ENCODE measurements around the gene DMBT1.

DMBT1 gene

GRCh38 chr10:122646511-122647382 lies 86.2 kb downstream of the DMBT1 start:
- no peak for DNase-seq (ENCODE audit: low read depth in 1 of 2, low spot score in 1 of 2)

GRCh38 chr10:122647383-122647968 lies 86.9 kb downstream of the DMBT1 start:
- no peak for DNase-seq (ENCODE audit: low read depth in 1 of 2, low spot score in 1 of 2)

- no peak for DNase-seq (ENCODE audit: low read depth in 1 of 2, low spot score in 1 of 2)
Observed at GRCh38 chr10:122648599-122649428, 88.3 kb downstream of the DMBT1 start.

DNA sequence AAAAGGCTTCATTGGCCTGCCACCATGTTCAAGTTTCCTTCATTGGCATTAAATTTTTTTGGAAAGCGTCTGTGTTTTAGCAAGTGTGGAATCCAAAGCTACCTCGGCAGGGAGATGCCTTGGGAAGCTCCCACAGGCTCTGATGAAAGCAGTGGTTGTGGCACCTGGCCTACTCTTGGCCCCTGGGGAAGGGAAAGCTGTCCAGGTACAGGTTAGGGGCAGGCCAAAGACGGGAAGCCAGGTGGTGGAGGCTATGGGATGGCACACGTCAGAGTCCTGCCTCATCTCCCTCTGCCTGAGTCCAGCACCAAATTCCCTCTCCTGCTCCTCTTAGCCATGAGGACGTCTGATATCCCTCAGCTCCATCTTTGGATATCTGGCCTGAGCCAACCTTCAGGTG lies 89.3 kb downstream of the DMBT1 start:
- DNase-seq (ENCODE audit: low read depth in 1 of 2, low spot score in 1 of 2) = no peak

GRCh38 chr10:122650331-122650730 lies 89.8 kb downstream of the DMBT1 start:
- DNase-seq (ENCODE audit: low read depth in 1 of 2, low spot score in 1 of 2) = no peak

- DNase-seq (ENCODE audit: low read depth in 1 of 2, low spot score in 1 of 2) = no peak
Observed at GRCh38 chr10:122655524-122656307, 95.2 kb downstream of the DMBT1 start.

- DNase-seq (ENCODE audit: low read depth in 1 of 2, low spot score in 1 of 2) = no peak
Observed at GRCh38 chr10:122656308-122656705, 95.8 kb downstream of the DMBT1 start.

DNA sequence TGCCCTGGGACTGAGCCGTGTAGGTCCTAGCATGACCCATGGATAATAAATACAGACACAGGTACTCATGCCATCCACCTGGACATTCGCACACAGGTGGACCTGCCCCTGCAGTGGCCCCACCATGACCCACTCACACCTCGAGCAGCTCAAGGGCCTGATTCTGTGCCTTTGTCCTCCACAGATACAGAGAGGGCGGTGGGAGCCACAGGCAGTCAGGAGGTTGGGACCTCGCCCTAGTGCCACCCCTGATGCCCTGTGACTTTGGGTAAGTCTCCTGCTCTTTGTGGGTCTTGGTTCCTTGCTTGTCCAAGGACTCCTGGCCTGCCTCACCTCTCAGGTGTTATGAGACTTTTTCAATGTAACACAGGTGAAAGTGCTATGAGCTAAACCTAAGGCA lies 96.2 kb downstream of the DMBT1 start:
- DNase-seq (ENCODE audit: low read depth in 1 of 2, low spot score in 1 of 2) = no peak

DNA sequence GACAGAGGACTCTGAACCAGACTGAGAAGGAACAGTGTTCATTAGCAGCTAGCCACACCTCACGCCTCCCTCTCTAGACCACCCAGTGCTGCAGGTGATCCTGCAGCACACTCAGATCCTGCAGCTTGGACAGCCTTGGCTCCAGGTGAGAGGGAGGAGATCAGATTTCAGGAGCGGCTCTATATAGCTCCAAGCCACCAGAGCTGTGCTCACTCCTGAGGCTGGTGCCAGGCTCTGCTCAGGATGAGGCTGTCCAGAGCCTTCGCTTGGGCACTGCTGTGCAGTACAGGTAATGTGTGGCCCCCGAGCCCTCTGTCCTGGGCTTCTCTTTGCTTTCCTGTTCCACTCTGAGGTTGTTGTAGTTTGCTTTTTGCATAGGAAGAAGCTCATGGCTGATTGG lies 96.7 kb downstream of the DMBT1 start:
- DNase-seq (ENCODE audit: low read depth in 1 of 2, low spot score in 1 of 2) = no peak

DNA sequence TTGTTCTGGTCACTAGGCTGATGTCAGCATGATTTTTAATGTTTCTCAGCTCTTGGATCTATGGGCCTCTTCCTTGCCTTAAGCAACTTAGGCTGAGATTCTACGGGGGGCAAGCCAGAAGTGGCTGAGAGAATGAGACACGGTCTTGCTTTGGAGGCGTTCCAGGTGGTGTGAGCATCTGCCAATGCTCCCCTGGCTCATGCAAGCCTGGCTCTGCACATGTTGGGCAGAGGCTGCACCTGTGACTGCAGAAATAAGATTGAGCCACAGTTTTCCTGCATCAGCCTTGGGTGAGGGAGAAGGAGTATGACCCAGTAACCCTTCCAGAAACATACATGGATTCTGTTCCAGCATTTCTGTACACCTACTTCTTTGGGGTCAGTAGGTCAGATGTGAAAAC lies 97.2 kb downstream of the DMBT1 start:
- DNase-seq (ENCODE audit: low read depth in 1 of 2, low spot score in 1 of 2) = no peak

DNA sequence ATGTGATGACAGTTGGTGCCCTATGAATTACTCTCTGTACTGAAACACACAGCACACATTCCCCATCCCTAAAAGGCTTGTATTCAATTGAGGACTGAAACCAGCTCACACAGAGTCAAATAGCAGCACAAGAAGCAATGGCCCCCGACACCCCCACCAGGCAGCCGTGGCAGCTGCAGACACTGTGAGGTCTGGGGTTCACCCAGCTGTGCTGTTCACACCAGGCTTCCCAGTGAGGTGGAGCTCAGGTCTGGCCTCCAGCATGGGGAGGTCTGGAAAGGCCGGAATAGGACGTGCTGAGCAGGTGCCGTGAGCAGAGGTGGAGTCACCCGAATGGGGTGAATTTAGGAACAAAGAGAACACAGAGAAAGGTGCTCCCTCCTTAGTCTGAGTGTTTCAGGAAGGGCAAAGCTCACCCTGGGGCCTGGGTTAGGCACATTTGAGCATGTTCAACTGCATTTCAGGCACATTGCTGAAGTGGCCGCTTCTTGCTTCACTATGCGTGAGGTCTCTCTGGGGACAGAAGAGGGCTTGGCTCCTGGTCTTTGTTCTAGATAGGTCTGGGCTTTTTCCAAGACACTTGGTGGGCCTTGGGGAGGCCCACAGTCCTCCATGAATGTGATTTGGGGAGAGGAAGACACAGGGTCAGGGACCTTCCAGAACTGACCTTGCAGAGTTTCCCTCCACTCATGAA lies 97.9 kb downstream of the DMBT1 start:
- DNase-seq (ENCODE audit: low read depth in 1 of 2, low spot score in 1 of 2) = no peak

DNA sequence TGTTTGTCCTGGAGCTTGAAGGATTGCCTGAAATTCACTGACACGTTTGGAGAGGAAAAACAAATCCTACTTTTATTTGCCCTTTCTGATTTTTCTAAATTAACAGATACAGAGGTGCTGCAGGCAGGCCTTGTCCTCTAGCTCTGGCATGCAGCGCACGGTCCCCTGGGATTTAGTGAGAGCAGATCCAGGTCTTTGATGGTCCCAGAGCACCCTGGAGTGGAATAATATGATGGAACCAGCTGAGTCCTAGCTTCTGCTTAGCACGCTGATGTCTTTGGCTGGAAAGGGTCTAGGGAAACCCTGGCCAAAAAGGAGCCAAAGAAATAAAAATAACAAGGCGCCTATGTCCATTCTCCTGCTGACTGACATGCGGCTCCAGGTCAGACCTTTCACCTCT lies 98.6 kb downstream of the DMBT1 start:
- DNase-seq (ENCODE audit: low read depth in 1 of 2, low spot score in 1 of 2) = no peak

DNA sequence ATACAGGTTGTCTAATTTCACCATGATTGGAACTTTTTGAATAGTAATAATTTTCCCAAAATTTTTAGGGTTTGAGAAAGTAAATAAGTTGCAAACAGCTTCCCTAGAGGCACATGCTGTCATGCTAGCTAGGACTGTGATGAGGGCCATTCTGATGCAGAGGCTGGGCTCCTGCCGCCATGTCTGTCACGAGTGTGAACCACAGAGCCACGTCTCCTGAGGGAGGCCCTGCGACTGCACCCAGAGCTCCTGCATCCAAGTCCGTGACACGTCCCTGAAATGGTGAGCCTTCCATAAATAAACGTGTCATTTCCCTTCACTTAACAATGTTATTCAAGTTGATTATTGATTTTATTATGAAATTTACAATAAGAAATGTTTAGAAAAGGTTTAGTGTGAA lies 99.1 kb downstream of the DMBT1 start:
- DNase-seq (ENCODE audit: low read depth in 1 of 2, low spot score in 1 of 2) = no peak

GRCh38 chr10:122660696-122661095 lies 100.1 kb downstream of the DMBT1 start:
- DNase-seq (ENCODE audit: low read depth in 1 of 2, low spot score in 1 of 2) = no peak

- no peak for DNase-seq (ENCODE audit: low read depth in 1 of 2, low spot score in 1 of 2)
Observed at GRCh38 chr10:122662231-122662630, 101.7 kb downstream of the DMBT1 start.

GRCh38 chr10:122663516-122664130 lies 103.1 kb downstream of the DMBT1 start:
- no peak for DNase-seq (ENCODE audit: low read depth in 1 of 2, low spot score in 1 of 2)

DNA sequence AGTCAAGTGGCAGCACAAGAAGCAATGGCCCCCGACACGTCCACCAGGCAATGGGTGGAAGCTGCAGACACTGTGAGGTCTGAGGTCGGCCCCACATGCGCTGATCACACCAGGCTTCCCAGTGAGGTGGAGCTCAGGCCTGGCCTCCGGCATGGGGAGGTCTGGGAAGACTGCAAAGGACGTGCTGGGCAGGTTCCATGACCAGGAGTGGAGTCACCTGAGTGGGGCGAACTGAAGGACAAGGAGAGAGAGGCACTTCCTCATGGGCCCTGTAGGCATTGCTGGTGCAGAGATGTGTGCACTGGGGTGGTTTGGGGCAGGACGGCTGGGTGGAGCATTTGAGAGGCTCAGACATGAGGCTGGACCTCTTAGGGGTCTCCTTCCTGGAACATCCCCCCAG lies 103.9 kb downstream of the DMBT1 start:
- no peak for DNase-seq (ENCODE audit: low read depth in 1 of 2, low spot score in 1 of 2)

DNA sequence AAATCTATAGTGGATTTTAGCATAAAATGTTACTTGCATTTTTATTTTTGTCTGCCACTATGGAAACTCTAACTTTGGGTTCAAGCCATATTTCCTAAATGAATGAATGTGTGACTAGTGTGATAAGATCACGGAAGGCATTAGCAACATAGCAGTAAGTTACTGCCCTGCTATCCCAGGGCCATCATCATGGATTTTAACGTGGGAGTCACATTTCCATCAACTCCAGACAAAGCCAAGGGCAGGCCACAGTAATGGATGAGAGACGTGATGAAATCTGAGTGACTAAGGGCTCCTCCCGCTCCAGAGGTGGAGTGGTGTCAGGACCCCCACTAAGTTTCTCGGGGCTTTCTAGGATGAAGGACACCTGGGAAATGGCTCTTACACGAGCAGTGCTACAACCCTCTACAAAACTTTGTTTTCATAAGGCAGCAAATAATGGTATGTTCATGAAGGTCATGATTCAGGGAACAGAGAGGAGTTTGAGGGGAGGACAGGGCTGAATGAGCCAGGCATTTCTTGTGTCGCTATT lies 104.8 kb downstream of the DMBT1 start:
- DNase-seq (ENCODE audit: low read depth in 1 of 2, low spot score in 1 of 2) = no peak

DNA sequence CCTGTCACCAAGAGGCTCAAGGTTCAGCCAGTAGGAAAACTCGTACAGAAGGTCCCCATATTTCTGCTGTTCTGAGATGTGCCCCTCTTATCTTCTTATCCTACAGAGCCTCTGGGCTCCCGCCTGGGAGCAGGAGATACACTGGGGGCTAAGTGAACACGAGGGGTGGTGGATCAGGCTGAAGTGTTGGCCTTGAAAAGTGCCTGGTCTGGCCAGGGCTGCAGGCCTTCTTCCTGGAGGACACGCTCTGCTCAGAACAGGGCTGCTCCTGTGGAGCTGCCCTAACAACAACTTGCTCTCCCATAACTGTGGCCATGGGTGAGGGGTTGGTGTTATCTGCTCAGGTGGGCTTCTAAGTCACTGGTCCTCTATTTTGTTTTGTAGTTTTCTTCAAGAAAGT lies 105.4 kb downstream of the DMBT1 start:
- no peak for DNase-seq (ENCODE audit: low read depth in 1 of 2, low spot score in 1 of 2)

GRCh38 chr10:122669045-122669444 lies 108.5 kb downstream of the DMBT1 start:
- no peak for DNase-seq (ENCODE audit: low read depth in 1 of 2, low spot score in 1 of 2)

Measured in activated CD4-positive, alpha-beta T cell treated with anti-CD3 and anti-CD28 coated beads, Interleukin-2, amount 50 U/mL, for 24 hours (primary cell).